Fibroblast of lung (primary cell): ENCODE results near the gene RIMS4. TPM values are rescaled to one million over a fixed set of nuclear protein-coding genes. Genes with fewer than 3 reads are reported as not detected.
A peak's percentile ranks its signal among the peaks of the same experiment; 100 is the strongest.

Experiments
- DNase-seq, 2 donors: peaks; one replicate each; pipeline versions ENCODE4 v3.0.0 to v3.0.0-alpha.2; 2010; ENCODE audit warnings: low read depth in 2 of 2
- H2AFZ ChIP-seq: 2 replicates; pipeline ENCODE4 v1.5.1; 2012; ENCODE audit warnings: low read length, control low read depth, inconsistent platforms
- H3K27ac ChIP-seq: 2 replicates; pipeline ENCODE4 v1.5.1; 2011; ENCODE audit warnings: low read length, control low read depth; ENCODE audit not compliant: insufficient read depth
- H3K27me3 ChIP-seq: 2 replicates; pipeline ENCODE4 v1.5.1; 2011; ENCODE audit warnings: mild to moderate bottlenecking, low read length; ENCODE audit not compliant: control insufficient read depth, insufficient read depth
- H3K36me3 ChIP-seq: 2 replicates; pipeline ENCODE4 v1.5.1; 2011; ENCODE audit warnings: low read length; ENCODE audit not compliant: control insufficient read depth, insufficient read depth
- H3K4me1 ChIP-seq: 2 replicates; pipeline ENCODE4 v1.5.1; 2011; ENCODE audit warnings: low read length; ENCODE audit not compliant: control insufficient read depth, insufficient read depth; ENCODE audit errors: extremely low read depth
- H3K4me2 ChIP-seq: 2 replicates; pipeline ENCODE4 v1.5.1; 2011; ENCODE audit warnings: low read length, control low read depth; ENCODE audit not compliant: insufficient read depth; ENCODE audit errors: extremely low read depth
- H3K4me3 ChIP-seq, 4 experiments: fragments of 200-600 bp in 1 of 4; sonication (generic) in 1 of 4; replicated peaks in 1 of 4; 2 replicates each; pipeline ENCODE4 v1.5.1; 2011 to 2016; ENCODE audit warnings: low read length in 4 of 4, low read depth in 3 of 4, mild to moderate bottlenecking in 3 of 4, control low read depth in 2 of 4, inconsistent platforms in 1 of 4, mixed read lengths in 1 of 4; ENCODE audit not compliant: insufficient read depth in 1 of 4; ENCODE audit errors: control extremely low read depth in 1 of 4
- H3K79me2 ChIP-seq: 2 replicates; pipeline ENCODE4 v1.5.1; 2012; ENCODE audit warnings: mild to moderate bottlenecking, low read length, inconsistent platforms; ENCODE audit not compliant: control insufficient read depth, insufficient read depth
- H3K9ac ChIP-seq: 2 replicates; pipeline ENCODE4 v1.5.1; 2011; ENCODE audit warnings: mild to moderate bottlenecking, low read length, control low read depth; ENCODE audit not compliant: insufficient read depth
- H3K9me3 ChIP-seq: 2 replicates; pipeline ENCODE4 v1.5.1; 2012; ENCODE audit warnings: low read depth, low read length; ENCODE audit not compliant: control insufficient read depth, insufficient read depth
- H4K20me1 ChIP-seq: 2 replicates; pipeline ENCODE4 v1.5.1; 2011; ENCODE audit warnings: low read length; ENCODE audit not compliant: control insufficient read depth, insufficient read depth; ENCODE audit errors: extremely low read depth
- CTCF ChIP-seq, 2 donors: IDR thresholded peaks in 1 of 2; conservative IDR thresholded peaks in 1 of 2; 1 replicate in 1 of 2; 2 replicates in 1 of 2; pipeline ENCODE4 v1.5.1; 2011 to 2012; ENCODE audit warnings: low read length in 2 of 2, control low read depth in 1 of 2, inconsistent platforms in 1 of 2, low read depth in 1 of 2, mild to moderate bottlenecking in 1 of 2
- EZH2 ChIP-seq: IDR thresholded peaks from 2 replicates; pipeline ENCODE4 v1.5.1; 2012; ENCODE audit warnings: low read length, control low read depth, mild to moderate bottlenecking; ENCODE audit errors: missing control alignments
- polyA plus RNA-seq, 2 donors: library from polyadenylated mRNA; depleted of rRNA in 1 of 2; stranded (reverse) in 1 of 2; unstranded in 1 of 2; fragments of >200 nt; gene quantifications; 2 replicates each; pipeline ENCODE4 v1.2.1, GENCODE V29; 2011 to 2012; ENCODE audit warnings: missing spikeins in 1 of 2
- total RNA-seq: library from RNA; depleted of rRNA; stranded (reverse); fragments of >200 nt; gene quantifications from 2 replicates; pipeline ENCODE4 v1.2.1, GENCODE V29; 2014

The RIMS4 gene
- total and polyA plus RNA-seq, 2 donors (not counting 1 experiment from before 2014, with no cell fraction given): under 0.01 to 0.03 TPM

GRCh38 chr20:44728801-44729443, 81.4 kb downstream of the RIMS4 start:
- Histone ChIP-seq H3K9ac (no peak overlapping the region), H3K27ac (no peak overlapping the region)

DNA sequence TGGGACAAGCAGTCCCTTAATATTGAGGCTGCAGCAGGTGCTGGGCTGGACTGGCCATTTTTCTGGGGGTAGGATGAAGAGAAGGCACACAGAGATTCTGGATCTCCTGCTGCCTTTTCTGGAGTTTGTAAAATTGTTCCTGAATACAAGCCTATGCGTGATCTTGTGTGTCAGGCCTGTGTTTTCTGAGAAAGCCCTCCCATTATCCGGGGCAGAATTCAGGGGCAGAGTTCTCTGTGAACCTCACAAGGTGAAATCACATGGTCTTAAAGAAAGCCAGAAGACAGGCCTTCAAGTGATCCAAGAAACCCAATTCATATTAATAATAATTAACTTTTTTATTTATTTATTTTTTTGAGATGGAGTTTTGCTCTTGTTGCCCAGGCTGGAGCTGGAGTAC, 82.7 kb downstream of the RIMS4 start:
- TF ChIP-seq CTCF (conservative IDR thresholded peaks at IDR 0.05 in 1 of 2, IDR thresholded peaks at IDR 0.05 in 1 of 2; ENCODE audit: low read depth in 1 of 2, low read length in 2 of 2) (no peak), EZH2 (no peak)
- Histone ChIP-seq H4K20me1 (no peaks in the 10 kb centered on the region), H3K9ac (no peak overlapping the region), H3K4me2 (no peak overlapping the region), H3K36me3 (no peaks in the 10 kb centered on the region), H3K27ac (no peak overlapping the region), H3K79me2 (no peaks in the 10 kb centered on the region), H3K27me3 (peaks cover 2% of the 10 kb centered on the region), H2AFZ (no peak overlapping the region), H3K9me3 (no peaks in the 10 kb centered on the region), H3K4me1 (no peaks in the 10 kb centered on the region), H3K4me3 (no peak overlapping the region)
- no peak for DNase-seq

More at GRCh38 chr20:44728801-44729443, 81.4 kb downstream of the RIMS4 start:
- no peaks in the 10 kb centered on the region for H3K9me3 ChIP-seq
- H3K36me3 ChIP-seq: no peaks in the 10 kb centered on the region
- H3K4me3 ChIP-seq: no peak overlapping the region
- H2AFZ ChIP-seq: no peak overlapping the region
- H4K20me1 ChIP-seq: no peaks in the 10 kb centered on the region
- no peaks in the 10 kb centered on the region for H3K79me2 ChIP-seq
- H3K27me3 ChIP-seq: peaks cover 2% of the 10 kb centered on the region
- no peaks in the 10 kb centered on the region for H3K4me1 ChIP-seq
- TF ChIP-seq CTCF (conservative IDR thresholded peaks at IDR 0.05 in 1 of 2, IDR thresholded peaks at IDR 0.05 in 1 of 2; ENCODE audit: low read depth in 1 of 2, low read length in 2 of 2): no peak
- TF ChIP-seq EZH2: no peak
- DNase-seq: peak; percentile 66 to 84
- H3K4me2 ChIP-seq: no peak overlapping the region

GRCh38 chr20:44727039-44727438, 83.3 kb downstream of the RIMS4 start:
- no peak for DNase-seq
- H3K79me2 ChIP-seq: no peaks in the 10 kb centered on the region
- H3K36me3 ChIP-seq: no peaks in the 10 kb centered on the region
- H3K4me2 ChIP-seq: no peak overlapping the region
- no peak overlapping the region for H3K9ac ChIP-seq
- H2AFZ ChIP-seq: no peak overlapping the region
- H3K27me3 ChIP-seq: peaks cover 2% of the 10 kb centered on the region
- no peak overlapping the region for H3K4me3 ChIP-seq
- H3K9me3 ChIP-seq: no peaks in the 10 kb centered on the region
- no peak overlapping the region for H3K27ac ChIP-seq
- TF ChIP-seq CTCF (conservative IDR thresholded peaks at IDR 0.05 in 1 of 2, IDR thresholded peaks at IDR 0.05 in 1 of 2; ENCODE audit: low read depth in 1 of 2, low read length in 2 of 2) (no peak), EZH2 (no peak)
- no peaks in the 10 kb centered on the region for H3K4me1 ChIP-seq
- no peaks in the 10 kb centered on the region for H4K20me1 ChIP-seq
